Keratinocyte (primary cell): Measurements from ENCODE around the gene INAFM1. TPM values are rescaled to one million over a fixed set of nuclear protein-coding genes. Genes with fewer than 3 reads are reported as not detected.

ENCODE experiments used
- DNase-seq: peaks from one replicate; pipeline ENCODE4 v3.0.0-alpha.2; 2011; ENCODE audit warnings: low read depth, missing footprints, low spot score
- FAIRE-seq: peaks from 2 replicates; lab custom pipeline; 2011; peaks lifted over from hg19 to GRCh38; lab: Jason Lieb, UNC
- H2AFZ ChIP-seq: 2 replicates; pipeline ENCODE4 v1.6.0; 2012; ENCODE audit warnings: low read length, control low read depth, inconsistent platforms; ENCODE audit not compliant: control insufficient read depth
- H3K27ac ChIP-seq: 2 replicates; pipeline ENCODE4 v1.5.1; 2011; ENCODE audit warnings: low read length; ENCODE audit not compliant: control insufficient read depth, insufficient read depth
- H3K27me3 ChIP-seq: 3 replicates; pipeline ENCODE4 v1.6.0; 2011; ENCODE audit warnings: low read length; ENCODE audit not compliant: control insufficient read depth, insufficient read depth; ENCODE audit errors: extremely low read depth
- H3K36me3 ChIP-seq, 2 experiments: 2 replicates in 1 of 2; 3 replicates in 1 of 2; pipeline ENCODE4 v1.5.1; 2011; ENCODE audit warnings: low read length in 2 of 2, mild to moderate bottlenecking in 1 of 2; ENCODE audit not compliant: control insufficient read depth in 2 of 2, insufficient read depth in 2 of 2; ENCODE audit errors: extremely low read depth in 1 of 2
- H3K4me1 ChIP-seq: 3 replicates; pipeline ENCODE4 v1.5.1; 2011; ENCODE audit warnings: low read length; ENCODE audit not compliant: control insufficient read depth, insufficient read depth; ENCODE audit errors: extremely low read depth
- H3K4me2 ChIP-seq: 3 replicates; pipeline ENCODE4 v1.6.0; 2011; ENCODE audit warnings: low read depth, low read length; ENCODE audit not compliant: control insufficient read depth, insufficient read depth; ENCODE audit errors: extremely low read depth
- H3K4me3 ChIP-seq, 3 experiments: fragments of 200-600 bp in 1 of 3; sonication (generic) in 1 of 3; 2 replicates in 2 of 3; 3 replicates in 1 of 3; pipeline ENCODE4 v1.5.1; 2011 to 2016; ENCODE audit warnings: low read length in 3 of 3, mild to moderate bottlenecking in 3 of 3, control low read depth in 2 of 3, inconsistent platforms in 1 of 3, low read depth in 1 of 3, mixed read lengths in 1 of 3, mixed run types in 1 of 3, moderate library complexity in 1 of 3; ENCODE audit not compliant: control insufficient read depth in 2 of 3, insufficient read depth in 2 of 3; ENCODE audit errors: extremely low read depth in 1 of 3
- H3K79me2 ChIP-seq: 2 replicates; pipeline ENCODE4 v1.6.0; 2012; ENCODE audit warnings: low read length; ENCODE audit not compliant: control insufficient read depth, insufficient read depth
- H3K9ac ChIP-seq: 3 replicates; pipeline ENCODE4 v1.6.0; 2011; ENCODE audit warnings: low read length; ENCODE audit not compliant: control insufficient read depth, insufficient read depth; ENCODE audit errors: extremely low read depth
- H3K9me1 ChIP-seq: 3 replicates; pipeline ENCODE4 v1.6.0; 2011; ENCODE audit warnings: low read length; ENCODE audit not compliant: control insufficient read depth, insufficient read depth; ENCODE audit errors: extremely low read depth
- H3K9me3 ChIP-seq: 2 replicates; pipeline ENCODE4 v1.5.1; 2012; ENCODE audit warnings: low read depth, low read length; ENCODE audit not compliant: control insufficient read depth
- H4K20me1 ChIP-seq: 3 replicates; pipeline ENCODE4 v1.6.0; 2011; ENCODE audit warnings: low read length; ENCODE audit not compliant: control insufficient read depth, insufficient read depth; ENCODE audit errors: extremely low read depth
- CTCF ChIP-seq, 3 experiments: IDR thresholded peaks in 1 of 3; conservative IDR thresholded peaks in 1 of 3; optimal IDR thresholded peaks in 1 of 3; 2 replicates in 2 of 3; 3 replicates in 1 of 3; pipeline versions ENCODE3 to v1.5.1; 2011; ENCODE audit warnings: low read length in 3 of 3, mild to moderate bottlenecking in 3 of 3, moderate library complexity in 2 of 3, control low read depth in 1 of 3, inconsistent platforms in 1 of 3; ENCODE audit not compliant: insufficient read depth in 2 of 3; ENCODE audit errors: extremely low read depth in 1 of 3
- EZH2 ChIP-seq: IDR thresholded peaks from one replicate; pipeline ENCODE4 v1.6.1; 2012; ENCODE audit warnings: inconsistent platforms, mild to moderate bottlenecking, low read length, moderate library complexity
- dilution Hi-C: fragments of 300-500 bp; cut with MboI; formaldehyde crosslinking; loops from one replicate; pipeline ENCODE4 v1.7.0; 2020; ENCODE audit warnings: low sequenced_read_pairs; ENCODE audit not compliant: extremely low pct_ligation_motif_present
- polyA plus RNA-seq, 5 experiments: library from polyadenylated mRNA; depleted of rRNA in 3 of 5; stranded (reverse) in 3 of 5; stranded (forward) in 1 of 5; unstranded in 1 of 5; fragments of >200 nt; gene quantifications; 1 replicate in 1 of 5; 2 replicates in 3 of 5; 3 replicates in 1 of 5; pipeline versions ENCODE4 v1.2.1 to v1.2.3, GENCODE V29; 2011 to 2012; ENCODE audit warnings: missing spikeins in 2 of 5, low read depth in 1 of 5, low replicate concordance in 1 of 5

INAFM1 gene
- polyA plus RNA-seq, 1 donor (not counting 4 experiments of a cell fraction or from before 2014, with no cell fraction given), result 0.35 TPM

GRCh38 chr19:47269596-47269995, 5.1 kb upstream of the INAFM1 start:
- H3K9ac ChIP-seq, result no peak overlapping the region
- H3K27ac ChIP-seq, result no peak overlapping the region
- peaks cover 7 to 9% of the 10 kb centered on the region in 2 experiments for H3K36me3 ChIP-seq
- H3K4me1 ChIP-seq, result peaks cover 11% of the 10 kb centered on the region
- H2AFZ ChIP-seq, result no peak overlapping the region
- H3K9me3 ChIP-seq, result no peaks in the 10 kb centered on the region
- TF ChIP-seq EZH2 (no peak), CTCF (optimal IDR thresholded peaks at IDR 0.05 in 1 of 3, IDR thresholded peaks at IDR 0.05 in 1 of 3, conservative IDR thresholded peaks at IDR 0.05 in 1 of 3; ENCODE audit: extremely low read depth in 1 of 3, insufficient read depth in 2 of 3, low read length in 3 of 3) (no peak)
- no peaks in the 10 kb centered on the region for H3K27me3 ChIP-seq
- no peaks in the 10 kb centered on the region for H3K79me2 ChIP-seq
- H4K20me1 ChIP-seq, result peaks cover 3% of the 10 kb centered on the region
- no peak overlapping the region for H3K4me3 ChIP-seq
- FAIRE-seq, result no peak
- no peak overlapping the region for H3K4me2 ChIP-seq
- dilution Hi-C loops, result no loop called here
- no peak for DNase-seq
- no peaks in the 10 kb centered on the region for H3K9me1 ChIP-seq

GRCh38 chr19:47270408-47270807, 4.3 kb upstream of the INAFM1 start:
- Histone ChIP-seq H3K27me3 (no peaks in the 10 kb centered on the region), H3K9me1 (no peaks in the 10 kb centered on the region), H3K79me2 (no peaks in the 10 kb centered on the region), H3K9ac (no peak overlapping the region), H3K4me1 (peaks cover 11% of the 10 kb centered on the region), H3K9me3 (no peaks in the 10 kb centered on the region), H3K4me3 (no peak overlapping the region), H3K4me2 (no peak overlapping the region), H2AFZ (no peak overlapping the region), H3K27ac (no peak overlapping the region), H3K36me3 (peaks cover 7 to 12% of the 10 kb centered on the region in 2 experiments), H4K20me1 (peaks cover 3% of the 10 kb centered on the region)
- no peak for DNase-seq
- TF ChIP-seq CTCF (optimal IDR thresholded peaks at IDR 0.05 in 1 of 3, IDR thresholded peaks at IDR 0.05 in 1 of 3, conservative IDR thresholded peaks at IDR 0.05 in 1 of 3; ENCODE audit: extremely low read depth in 1 of 3, insufficient read depth in 2 of 3, low read length in 3 of 3), result no peak
- no peak for TF ChIP-seq EZH2
- no peak for FAIRE-seq
- dilution Hi-C loops, result no loop called here
